HEK293 (cell line): ENCODE data around the gene ABCE1.

Source experiments
- ZBTB8A ChIP-seq: fragments of 450-650 bp; formaldehyde crosslinking; IDR thresholded peaks from 2 replicates; pipeline ENCODE4 v1.5.1; 2016; ENCODE audit warnings: missing biosample characterization, missing genetic modification characterization
- ZNF138 ChIP-seq: fragments of 450-650 bp; formaldehyde crosslinking; IDR thresholded peaks from 2 replicates; pipeline ENCODE4 v1.5.1; 2016; ENCODE audit warnings: missing biosample characterization, missing genetic modification characterization, borderline replicate concordance
- ZNF843 ChIP-seq: fragments of 450-650 bp; formaldehyde crosslinking; IDR thresholded peaks from 2 replicates; pipeline ENCODE4 v1.5.1; 2016; ENCODE audit warnings: missing biosample characterization, missing genetic modification characterization

DNA sequence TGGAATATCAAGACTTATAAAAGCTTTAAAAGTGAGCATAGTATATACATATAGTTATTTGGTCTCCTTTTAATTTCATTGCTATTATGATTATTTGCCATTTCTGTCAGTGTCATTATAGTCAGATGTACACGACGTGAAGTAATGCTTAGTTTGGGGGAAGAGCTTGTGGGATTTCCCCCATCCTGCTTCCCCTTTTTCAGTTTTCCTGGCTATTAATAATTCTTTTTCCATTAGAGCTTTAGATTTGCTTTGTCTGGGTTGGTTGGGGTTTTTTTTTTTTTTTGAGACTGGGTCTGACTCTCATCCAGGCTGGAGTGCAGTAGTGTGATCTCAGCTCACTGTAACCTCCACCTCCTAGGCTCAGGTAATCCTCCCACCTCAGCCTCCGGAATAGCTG is 5.4 kb downstream of the ABCE1 start:
- TF ChIP-seq ZNF843: no peak
- no peak for TF ChIP-seq ZBTB8A (tag by site-specific recombination)
- no peak for TF ChIP-seq ZNF138 (tag by site-specific recombination)
